ENCODE results near the gene IPCEF1.

Gene IPCEF1

GRCh38 chr6:154125421-154125820 lies 231.2 kb downstream of the IPCEF1 start:
- DNase-seq (ENCODE audit: low read depth), result no peak
- TF ChIP-seq CTCF (IDR thresholded peaks at IDR 0.05; ENCODE audit: control insufficient read depth, insufficient read depth, low read depth, low read length, missing control alignments), result no peak
- no peak overlapping the region for H3K4me3 ChIP-seq (ENCODE audit: control insufficient read depth, low read depth, low read length)

- H3K4me3 ChIP-seq (ENCODE audit: control insufficient read depth, low read depth, low read length), result no peak overlapping the region
- DNase-seq (ENCODE audit: low read depth), result no peak
- TF ChIP-seq CTCF (IDR thresholded peaks at IDR 0.05; ENCODE audit: control insufficient read depth, insufficient read depth, low read depth, low read length, missing control alignments), result no peak
Measured at GRCh38 chr6:154123155-154123956, 233.2 kb downstream of the IPCEF1 start.

- TF ChIP-seq CTCF (IDR thresholded peaks at IDR 0.05; ENCODE audit: control insufficient read depth, insufficient read depth, low read depth, low read length, missing control alignments), result no peak
- no peak overlapping the region for H3K4me3 ChIP-seq (ENCODE audit: control insufficient read depth, low read depth, low read length)
- DNase-seq (ENCODE audit: low read depth), result no peak
Measured at GRCh38 chr6:154122195-154122925, 234.2 kb downstream of the IPCEF1 start.

- H3K4me3 ChIP-seq (ENCODE audit: control insufficient read depth, low read depth, low read length), result no peak overlapping the region
- no peak for DNase-seq (ENCODE audit: low read depth)
Measured at GRCh38 chr6:154117485-154117884, 239.1 kb downstream of the IPCEF1 start.

GRCh38 chr6:154113392-154113791 lies 243.2 kb downstream of the IPCEF1 start:
- TF ChIP-seq CTCF (IDR thresholded peaks at IDR 0.05; ENCODE audit: control insufficient read depth, insufficient read depth, low read depth, low read length, missing control alignments), result no peak
- H3K4me3 ChIP-seq (ENCODE audit: control insufficient read depth, low read depth, low read length), result no peak overlapping the region
- DNase-seq (ENCODE audit: low read depth), result no peak

More at GRCh38 chr6:154117485-154117884, 239.1 kb downstream of the IPCEF1 start:
- TF ChIP-seq CTCF (IDR thresholded peaks at IDR 0.05; ENCODE audit: control insufficient read depth, insufficient read depth, low read depth, low read length, missing control alignments), result no peak

GRCh38 chr6:154112181-154112809 lies 244.3 kb downstream of the IPCEF1 start:
- no peak for TF ChIP-seq CTCF (IDR thresholded peaks at IDR 0.05; ENCODE audit: control insufficient read depth, insufficient read depth, low read depth, low read length, missing control alignments)
- DNase-seq (ENCODE audit: low read depth), result no peak
- no peak overlapping the region for H3K4me3 ChIP-seq (ENCODE audit: control insufficient read depth, low read depth, low read length)

Measured in AG09309 (cell line).